Hepatocyte (in vitro differentiated cells): ENCODE measurements around the gene HASPIN. TPM values are rescaled to one million over a fixed set of nuclear protein-coding genes. Genes with fewer than 3 reads are reported as not detected.

ENCODE experiments used
- DNase-seq: peaks from one replicate; pipeline ENCODE4 v3.0.0-alpha.2; 2016; ENCODE audit warnings: low spot score
- H2AFZ ChIP-seq: fragments of 200-600 bp; sonication (generic); 2 replicates; pipeline ENCODE4 v1.6.0; 2016; ENCODE audit warnings: antibody characterized with exemption, mild to moderate bottlenecking
- H3K27ac ChIP-seq: fragments of 200-600 bp; sonication (generic); 2 replicates; pipeline ENCODE4 v1.5.1; 2016; ENCODE audit warnings: mild to moderate bottlenecking
- H3K27me3 ChIP-seq: fragments of 200-600 bp; sonication (generic); 2 replicates; pipeline ENCODE4 v1.6.1; 2016
- H3K36me3 ChIP-seq: fragments of 200-600 bp; sonication (generic); replicated peaks from 2 replicates; pipeline ENCODE4 v1.5.1; 2016; ENCODE audit warnings: low read depth; ENCODE audit not compliant: insufficient read depth
- H3K4me1 ChIP-seq: fragments of 200-600 bp; sonication (generic); 2 replicates; pipeline ENCODE4 v1.5.1; 2016; ENCODE audit warnings: mild to moderate bottlenecking, moderate library complexity; ENCODE audit not compliant: insufficient read depth
- H3K4me2 ChIP-seq: fragments of 200-600 bp; sonication (generic); 2 replicates; pipeline ENCODE4 v1.6.0; 2016
- H3K4me3 ChIP-seq: fragments of 200-600 bp; sonication (generic); 2 replicates; pipeline ENCODE4 v1.5.1; 2016; ENCODE audit warnings: mild to moderate bottlenecking
- H3K79me2 ChIP-seq: fragments of 200-600 bp; sonication (generic); 2 replicates; pipeline ENCODE4 v1.6.0; 2017; ENCODE audit warnings: mild to moderate bottlenecking
- H3K9me2 ChIP-seq: fragments of 200-600 bp; sonication (generic); replicated peaks from 2 replicates; pipeline ENCODE4 v1.6.0; 2017; ENCODE audit warnings: mild to moderate bottlenecking; ENCODE audit not compliant: insufficient read depth
- H3K9me3 ChIP-seq: fragments of 200-600 bp; sonication (generic); 2 replicates; pipeline ENCODE4 v1.5.1; 2016; ENCODE audit warnings: low read depth, mild to moderate bottlenecking
- H4K20me1 ChIP-seq: fragments of 200-600 bp; sonication (generic); 2 replicates; pipeline ENCODE4 v1.6.0; 2016; ENCODE audit warnings: mild to moderate bottlenecking; ENCODE audit not compliant: insufficient read depth, poor library complexity, severe bottlenecking
- CTCF ChIP-seq: fragments of 200-600 bp; sonication (generic); IDR thresholded peaks from 2 replicates; pipeline ENCODE4 v1.5.1; 2016; ENCODE audit warnings: antibody characterized with exemption, mild to moderate bottlenecking; ENCODE audit not compliant: poor library complexity
- EZH2 ChIP-seq: fragments of 200-600 bp; sonication (generic); IDR thresholded peaks from 2 replicates; pipeline ENCODE4 v1.6.1; 2016; ENCODE audit warnings: antibody characterized with exemption, mild to moderate bottlenecking, borderline replicate concordance
- EZH2phosphoT487 ChIP-seq: fragments of 200-600 bp; sonication (generic); IDR thresholded peaks from one replicate; pipeline ENCODE4 v1.6.1; 2018; ENCODE audit warnings: antibody characterized with exemption, mild to moderate bottlenecking, low read depth, moderate library complexity; ENCODE audit not compliant: unreplicated experiment, severe bottlenecking
- WGBS: methylation state at CpG from one replicate; pipeline ENCODE4 v1.1.6; 2016; ENCODE audit warnings: low lambda C conversion rate; ENCODE audit errors: missing lambda C conversion rate; 5-methylcytosine and 5-hydroxymethylcytosine counted together
- polyA plus RNA-seq: library from polyadenylated mRNA; unstranded; fragments of >200 nt; fragmentation: Nextera tagmentation; extraction: Ambion mirVana; gene quantifications from 2 replicates; pipeline ENCODE4 v1.2.1, GENCODE V29; 2016
- total RNA-seq: library from RNA; depleted of rRNA; stranded (reverse); fragments of >200 nt; gene quantifications from 2 replicates; pipeline ENCODE4 v1.2.3, GENCODE V29; 2014

HASPIN gene
- total and polyA plus RNA-seq, 2 experiments from 2014 or later = 1.1 to 1.5 TPM

GRCh38 chr17:3693829-3694231 lies 29.9 kb upstream of the HASPIN start:
- no peak overlapping the region for H2AFZ ChIP-seq
- TF ChIP-seq EZH2 = no peak
- no peak for TF ChIP-seq EZH2phosphoT487
- no peak for TF ChIP-seq CTCF
- no peaks in the 10 kb centered on the region for H3K9me3 ChIP-seq
- peaks cover 5% of the 10 kb centered on the region for H3K4me1 ChIP-seq
- H3K9me2 ChIP-seq = no peaks in the 10 kb centered on the region
- WGBS = 87% methylated on average over 9 of the region's 9 CpGs
- peaks cover 52% of the 10 kb centered on the region for H3K27me3 ChIP-seq
- H3K27ac ChIP-seq = no peak overlapping the region
- H3K4me2 ChIP-seq = no peak overlapping the region
- no peak for DNase-seq
- no peaks in the 10 kb centered on the region for H3K79me2 ChIP-seq
- H3K36me3 ChIP-seq = no peaks in the 10 kb centered on the region
- H3K4me3 ChIP-seq = no peak overlapping the region
- H4K20me1 ChIP-seq = no peaks in the 10 kb centered on the region

- Histone ChIP-seq H3K4me2 (peak overlapping the region; percentile 97), H3K79me2 (no peaks in the 10 kb centered on the region), H3K9me2 (no peaks in the 10 kb centered on the region), H3K27ac (no peak overlapping the region), H3K9me3 (no peaks in the 10 kb centered on the region), H4K20me1 (no peaks in the 10 kb centered on the region), H3K36me3 (no peaks in the 10 kb centered on the region), H3K27me3 (peaks cover 52% of the 10 kb centered on the region), H2AFZ (no peak overlapping the region), H3K4me1 (peaks cover 5% of the 10 kb centered on the region), H3K4me3 (no peak overlapping the region)
- no peak for TF ChIP-seq EZH2
- TF ChIP-seq CTCF = no peak
- no peak for TF ChIP-seq EZH2phosphoT487
- DNase-seq = no peak
- 48% methylated on average over 12 of the region's 17 CpGs for WGBS
These were observed 28.5 kb upstream of the HASPIN start for GRCh38 chr17:3695129-3695722.

GRCh38 chr17:3695723-3696411 lies 27.8 kb upstream of the HASPIN start, which contains the start of gene P2RX5:
TSS of gene P2RX5 (minus strand) at chr17:3696155. CDS start at chr17:3696005, 150 bp downstream.
- 3% methylated on average over 30 of the region's 65 CpGs for WGBS
- Histone ChIP-seq H3K27me3 (peaks cover 52% of the 10 kb centered on the region), H3K27ac (no peak within 1 kb of the TSS)

More at GRCh38 chr17:3695723-3696411, 27.8 kb upstream of the HASPIN start, which contains the start of gene P2RX5:
- Histone ChIP-seq H3K9me3 (no peaks in the 10 kb centered on the region), H4K20me1 (no peaks in the 10 kb centered on the region), H3K36me3 (no peaks in the 10 kb centered on the region), H3K4me1 (peaks cover 5% of the 10 kb centered on the region), H3K4me2 (peak within 1 kb of the TSS; percentile 97), H3K4me3 (peak within 1 kb of the TSS; percentile 17), H3K9me2 (no peaks in the 10 kb centered on the region), H2AFZ (peak within 1 kb of the TSS; percentile 51), H3K79me2 (no peaks in the 10 kb centered on the region)
- DNase-seq = peak; percentile 39
- TF ChIP-seq EZH2 = peak; percentile 76
- TF ChIP-seq CTCF = no peak
- TF ChIP-seq EZH2phosphoT487 = no peak
